ENCODE data around the gene CCDC57. TPM values are rescaled to one million over a fixed set of nuclear protein-coding genes. Genes with fewer than 3 reads are reported as not detected.
"Not testable (repeated sequence)": the region's sequence is repeated elsewhere in the genome, so short reads cannot be mapped to it uniquely, and the experiment has no call there.

CCDC57 gene
- polyA plus RNA-seq, 1 donor (not counting 4 experiments of a cell fraction or from before 2014, with no cell fraction given) = 19.2 TPM

DNA sequence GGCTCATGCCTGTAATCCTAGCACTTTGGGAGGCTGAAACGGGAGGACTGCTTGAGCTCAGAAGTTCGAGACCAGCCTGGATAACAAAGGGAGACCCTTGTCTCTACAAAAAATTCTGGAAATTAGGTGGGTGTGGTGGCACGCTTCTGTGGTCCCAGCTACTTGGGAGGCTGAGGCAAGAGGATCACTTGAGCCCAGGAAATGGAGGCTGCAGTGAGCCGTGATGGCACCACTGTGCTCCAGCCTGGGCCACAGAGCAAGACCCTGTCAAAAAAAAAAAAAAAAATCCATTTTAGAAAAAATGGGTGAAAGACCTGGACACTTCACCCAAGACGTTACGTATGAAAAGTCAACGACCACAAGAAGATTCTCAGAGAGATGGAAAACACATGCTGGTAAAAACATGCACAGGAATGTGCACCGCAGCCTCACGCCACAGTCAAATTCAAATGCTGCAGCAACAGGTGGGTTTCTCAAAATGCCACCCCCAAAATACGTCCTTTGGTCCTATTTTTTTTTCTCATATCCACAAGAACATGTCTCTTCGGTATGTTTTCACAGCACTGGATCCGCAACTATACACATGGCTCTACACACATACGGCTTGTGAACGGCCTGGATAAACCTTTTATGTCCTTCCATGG, 43.7 kb upstream of the CCDC57 start:
- Histone ChIP-seq H3K4me1 (ENCODE audit: control insufficient read depth, extremely low read depth, insufficient read depth, low read length) (no peaks in the 10 kb centered on the region), H4K20me1 (ENCODE audit: control insufficient read depth, extremely low read depth, insufficient read depth, low read length) (peaks cover 36% of the 10 kb centered on the region), H3K36me3 (ENCODE audit: control insufficient read depth in 2 of 2, extremely low read depth in 1 of 2, insufficient read depth in 2 of 2, low read length in 2 of 2) (peaks cover 49 to 62% of the 10 kb centered on the region in 2 experiments), H3K27ac (ENCODE audit: control insufficient read depth, insufficient read depth, low read length) (no peak overlapping the region), H3K27me3 (ENCODE audit: control insufficient read depth, extremely low read depth, insufficient read depth, low read length) (no peaks in the 10 kb centered on the region), H3K79me2 (ENCODE audit: control insufficient read depth, insufficient read depth, low read length) (peaks cover 80% of the 10 kb centered on the region), H3K9me3 (ENCODE audit: control insufficient read depth, low read depth, low read length) (no peaks in the 10 kb centered on the region), H3K9me1 (ENCODE audit: control insufficient read depth, extremely low read depth, insufficient read depth, low read length) (peaks cover 2% of the 10 kb centered on the region), H2AFZ (ENCODE audit: control insufficient read depth, low read length) (no peak overlapping the region), H3K4me2 (ENCODE audit: control insufficient read depth, extremely low read depth, insufficient read depth, low read depth, low read length) (no peak overlapping the region), H3K9ac (ENCODE audit: control insufficient read depth, extremely low read depth, insufficient read depth, low read length) (no peak overlapping the region), H3K4me3 (ENCODE audit: control insufficient read depth in 2 of 3, extremely low read depth in 1 of 3, insufficient read depth in 2 of 3, low read depth in 1 of 3, low read length in 3 of 3) (no peak overlapping the region)
- dilution Hi-C loops (cut with MboI; ENCODE audit: extremely low pct_ligation_motif_present, low sequenced_read_pairs) = no loop called here
- TF ChIP-seq EZH2 (IDR thresholded peaks at IDR 0.05; ENCODE audit: low read length) = no peak
- TF ChIP-seq, protein P1, sequence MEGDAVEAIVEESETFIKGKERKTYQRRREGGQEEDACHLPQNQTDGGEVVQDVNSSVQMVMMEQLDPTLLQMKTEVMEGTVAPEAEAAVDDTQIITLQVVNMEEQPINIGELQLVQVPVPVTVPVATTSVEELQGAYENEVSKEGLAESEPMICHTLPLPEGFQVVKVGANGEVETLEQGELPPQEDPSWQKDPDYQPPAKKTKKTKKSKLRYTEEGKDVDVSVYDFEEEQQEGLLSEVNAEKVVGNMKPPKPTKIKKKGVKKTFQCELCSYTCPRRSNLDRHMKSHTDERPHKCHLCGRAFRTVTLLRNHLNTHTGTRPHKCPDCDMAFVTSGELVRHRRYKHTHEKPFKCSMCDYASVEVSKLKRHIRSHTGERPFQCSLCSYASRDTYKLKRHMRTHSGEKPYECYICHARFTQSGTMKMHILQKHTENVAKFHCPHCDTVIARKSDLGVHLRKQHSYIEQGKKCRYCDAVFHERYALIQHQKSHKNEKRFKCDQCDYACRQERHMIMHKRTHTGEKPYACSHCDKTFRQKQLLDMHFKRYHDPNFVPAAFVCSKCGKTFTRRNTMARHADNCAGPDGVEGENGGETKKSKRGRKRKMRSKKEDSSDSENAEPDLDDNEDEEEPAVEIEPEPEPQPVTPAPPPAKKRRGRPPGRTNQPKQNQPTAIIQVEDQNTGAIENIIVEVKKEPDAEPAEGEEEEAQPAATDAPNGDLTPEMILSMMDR (optimal IDR thresholded peaks at IDR 0.05 in 1 of 3, IDR thresholded peaks at IDR 0.05 in 1 of 3, conservative IDR thresholded peaks at IDR 0.05 in 1 of 3; ENCODE audit: extremely low read depth in 1 of 3, insufficient read depth in 2 of 3, low read length in 3 of 3) = no peak
- FAIRE-seq (no peak), DNase-seq (ENCODE audit: low read depth, low spot score) (no peak)

DNA sequence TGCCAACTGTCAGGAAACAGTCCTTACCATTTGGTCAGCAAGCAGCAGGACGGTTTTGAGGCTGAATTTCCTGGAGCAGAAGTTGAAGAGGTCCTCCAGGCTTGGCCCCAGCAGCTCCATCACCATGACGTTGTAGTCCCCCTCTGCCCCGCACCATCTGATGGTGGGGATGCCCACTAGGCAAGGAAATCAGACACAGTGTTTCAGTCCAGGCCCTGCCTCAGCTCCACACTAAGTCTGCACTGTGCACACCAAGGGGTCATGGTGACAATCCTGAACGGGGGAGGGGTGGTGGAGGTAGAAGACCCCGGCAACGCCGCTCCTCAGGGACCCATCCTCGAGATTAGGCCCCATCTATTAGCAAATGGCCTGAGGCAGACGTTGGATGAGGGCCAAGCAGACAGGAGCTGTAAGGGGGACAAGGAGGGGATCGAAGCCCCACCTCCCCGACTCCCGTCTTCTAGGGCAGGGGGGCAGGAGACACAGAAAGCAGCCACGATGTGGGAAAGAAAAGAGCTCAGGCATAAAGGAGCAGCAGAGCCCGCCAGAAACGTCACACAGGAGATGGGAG, 42.8 kb upstream of the CCDC57 start:
- Histone ChIP-seq H3K27ac (ENCODE audit: control insufficient read depth, insufficient read depth, low read length) (no peak overlapping the region), H3K9ac (ENCODE audit: control insufficient read depth, extremely low read depth, insufficient read depth, low read length) (no peak overlapping the region), H3K36me3 (ENCODE audit: control insufficient read depth in 2 of 2, extremely low read depth in 1 of 2, insufficient read depth in 2 of 2, low read length in 2 of 2) (peaks cover 50 to 59% of the 10 kb centered on the region in 2 experiments), H4K20me1 (ENCODE audit: control insufficient read depth, extremely low read depth, insufficient read depth, low read length) (peaks cover 32% of the 10 kb centered on the region), H3K9me3 (ENCODE audit: control insufficient read depth, low read depth, low read length) (no peaks in the 10 kb centered on the region), H3K4me2 (ENCODE audit: control insufficient read depth, extremely low read depth, insufficient read depth, low read depth, low read length) (no peak overlapping the region), H2AFZ (ENCODE audit: control insufficient read depth, low read length) (no peak overlapping the region), H3K27me3 (ENCODE audit: control insufficient read depth, extremely low read depth, insufficient read depth, low read length) (no peaks in the 10 kb centered on the region), H3K4me3 (ENCODE audit: control insufficient read depth in 2 of 3, extremely low read depth in 1 of 3, insufficient read depth in 2 of 3, low read depth in 1 of 3, low read length in 3 of 3) (no peak overlapping the region), H3K9me1 (ENCODE audit: control insufficient read depth, extremely low read depth, insufficient read depth, low read length) (no peaks in the 10 kb centered on the region), H3K79me2 (ENCODE audit: control insufficient read depth, insufficient read depth, low read length) (peaks cover 80% of the 10 kb centered on the region), H3K4me1 (ENCODE audit: control insufficient read depth, extremely low read depth, insufficient read depth, low read length) (no peaks in the 10 kb centered on the region)
- DNase-seq (ENCODE audit: low read depth, low spot score) (no peak), FAIRE-seq (no peak)
- TF ChIP-seq EZH2 (IDR thresholded peaks at IDR 0.05; ENCODE audit: low read length) = no peak
- TF ChIP-seq, protein P1 (optimal IDR thresholded peaks at IDR 0.05 in 1 of 3, IDR thresholded peaks at IDR 0.05 in 1 of 3, conservative IDR thresholded peaks at IDR 0.05 in 1 of 3; ENCODE audit: extremely low read depth in 1 of 3, insufficient read depth in 2 of 3, low read length in 3 of 3) = no peak
- dilution Hi-C loops (cut with MboI; ENCODE audit: extremely low pct_ligation_motif_present, low sequenced_read_pairs) = no loop called here

DNA sequence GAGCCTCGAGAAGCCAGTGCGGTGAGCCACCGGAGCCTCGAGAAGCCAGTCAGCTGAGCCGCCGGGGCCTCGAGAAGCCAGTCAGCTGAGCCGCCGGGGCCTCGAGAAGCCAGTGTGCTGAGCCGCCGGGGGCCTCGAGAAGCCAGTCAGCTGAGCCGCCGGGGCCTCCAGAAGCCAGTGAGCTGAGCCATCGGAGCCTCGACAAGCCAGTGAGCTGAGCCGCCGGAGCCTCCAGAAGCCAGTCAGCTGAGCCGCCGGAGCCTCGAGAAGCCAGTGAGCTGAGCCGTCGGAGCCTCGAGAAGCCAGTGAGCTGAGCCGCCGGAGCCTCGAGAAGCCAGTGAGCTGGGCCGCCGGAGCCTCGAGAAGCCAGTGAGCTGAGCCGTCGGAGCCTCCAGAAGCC, 42.1 kb upstream of the CCDC57 start:
- H3K4me3 ChIP-seq (ENCODE audit: control insufficient read depth in 2 of 3, extremely low read depth in 1 of 3, insufficient read depth in 2 of 3, low read depth in 1 of 3, low read length in 3 of 3); H3K27ac ChIP-seq (ENCODE audit: control insufficient read depth, insufficient read depth, low read length); H3K4me2 ChIP-seq (ENCODE audit: control insufficient read depth, extremely low read depth, insufficient read depth, low read depth, low read length); H3K4me1 ChIP-seq (ENCODE audit: control insufficient read depth, extremely low read depth, insufficient read depth, low read length); H3K27me3 ChIP-seq (ENCODE audit: control insufficient read depth, extremely low read depth, insufficient read depth, low read length); FAIRE-seq; dilution Hi-C loops (cut with MboI; ENCODE audit: extremely low pct_ligation_motif_present, low sequenced_read_pairs); H3K9me1 ChIP-seq (ENCODE audit: control insufficient read depth, extremely low read depth, insufficient read depth, low read length); DNase-seq (ENCODE audit: low read depth, low spot score); H2AFZ ChIP-seq (ENCODE audit: control insufficient read depth, low read length); H3K9ac ChIP-seq (ENCODE audit: control insufficient read depth, extremely low read depth, insufficient read depth, low read length); H3K9me3 ChIP-seq (ENCODE audit: control insufficient read depth, low read depth, low read length): not testable (repeated sequence)
- Histone ChIP-seq H3K36me3 (ENCODE audit: control insufficient read depth in 2 of 2, extremely low read depth in 1 of 2, insufficient read depth in 2 of 2, low read length in 2 of 2) (peaks cover 56 to 58% of the 10 kb centered on the region in 2 experiments), H4K20me1 (ENCODE audit: control insufficient read depth, extremely low read depth, insufficient read depth, low read length) (peaks cover 31% of the 10 kb centered on the region), H3K79me2 (ENCODE audit: control insufficient read depth, insufficient read depth, low read length) (peaks cover 80% of the 10 kb centered on the region)

Data from keratinocyte (primary cell).